ENCODE results near the gene SLCO1C1. TPM values are rescaled to one million over a fixed set of nuclear protein-coding genes. Genes with fewer than 3 reads are reported as not detected.

SLCO1C1 gene
- total RNA-seq, 4 donors from 2014 or later = 4.6 to 7.1 (median 6.1) TPM; not detected in 1

GRCh38 chr12:20716037-20716436 is 20.9 kb downstream of the SLCO1C1 start:
- Histone ChIP-seq H3K36me3 (no peaks in the 10 kb centered on the region), H3K4me3 (no peak overlapping the region), H3K9me3 (no peaks in the 10 kb centered on the region), H3K27me3 (no peaks in the 10 kb centered on the region), H3K4me1 (no peaks in the 10 kb centered on the region), H3K27ac (no peak overlapping the region)
- WGBS, 2 donors = 66 to 73% methylated on average over 2 of the region's 2 CpGs
- DNase-seq (ENCODE audit: low spot score in 2 of 2) = no peak
- no peak for TF ChIP-seq POLR2A (IDR thresholded peaks at IDR 0.05)
- TF ChIP-seq EP300 (IDR thresholded peaks at IDR 0.05) = no peak

- no peak for DNase-seq (ENCODE audit: low spot score in 2 of 2)
- Histone ChIP-seq H3K4me3 (no peak overlapping the region), H3K27ac (no peak overlapping the region), H3K36me3 (no peaks in the 10 kb centered on the region), H3K9me3 (no peaks in the 10 kb centered on the region), H3K4me1 (no peaks in the 10 kb centered on the region), H3K27me3 (no peaks in the 10 kb centered on the region)
- 76% methylated on average over 1 of the region's 1 CpG for WGBS, 2 donors
- TF ChIP-seq EP300 (IDR thresholded peaks at IDR 0.05) (no peak), POLR2A (IDR thresholded peaks at IDR 0.05) (no peak), CTCF (IDR thresholded peaks at IDR 0.05) (no peak)
Measured at GRCh38 chr12:20716985-20717384, 21.9 kb downstream of the SLCO1C1 start.

- WGBS, 2 donors = 92 to 95% methylated on average over 4 of the region's 4 CpGs
- no peak for DNase-seq (ENCODE audit: low spot score in 2 of 2)
- H3K4me1 ChIP-seq = no peaks in the 10 kb centered on the region
Measured at GRCh38 chr12:20718294-20718693, 23.2 kb downstream of the SLCO1C1 start.

GRCh38 chr12:20722142-20722541 is 27.0 kb downstream of the SLCO1C1 start:
- TF ChIP-seq EP300 (IDR thresholded peaks at IDR 0.05) (no peak), CTCF (IDR thresholded peaks at IDR 0.05) (no peak), POLR2A (IDR thresholded peaks at IDR 0.05) (no peak)
- Histone ChIP-seq H3K27me3 (no peaks in the 10 kb centered on the region), H3K4me3 (no peak overlapping the region), H3K4me1 (no peaks in the 10 kb centered on the region), H3K9me3 (no peaks in the 10 kb centered on the region), H3K36me3 (no peaks in the 10 kb centered on the region), H3K27ac (no peak overlapping the region)
- DNase-seq (ENCODE audit: low spot score in 2 of 2) = no peak
- 57 to 59% methylated on average over 1 of the region's 1 CpG for WGBS, 2 donors

More at GRCh38 chr12:20718294-20718693, 23.2 kb downstream of the SLCO1C1 start:
- TF ChIP-seq POLR2A (IDR thresholded peaks at IDR 0.05) (no peak), CTCF (IDR thresholded peaks at IDR 0.05) (no peak)
- Histone ChIP-seq H3K27me3 (no peaks in the 10 kb centered on the region), H3K4me3 (no peak overlapping the region), H3K27ac (no peak overlapping the region), H3K36me3 (no peaks in the 10 kb centered on the region), H3K9me3 (no peaks in the 10 kb centered on the region)

GRCh38 chr12:20731274-20731673 is 36.1 kb downstream of the SLCO1C1 start:
- WGBS, 2 donors = 78 to 87% methylated on average over 1 of the region's 1 CpG
- no peak for TF ChIP-seq POLR2A (IDR thresholded peaks at IDR 0.05)
- TF ChIP-seq CTCF (IDR thresholded peaks at IDR 0.05) = no peak
- TF ChIP-seq EP300 (IDR thresholded peaks at IDR 0.05) = no peak
- no peak overlapping the region for H3K4me3 ChIP-seq
- H3K36me3 ChIP-seq = no peaks in the 10 kb centered on the region
- no peaks in the 10 kb centered on the region for H3K9me3 ChIP-seq
- H3K27ac ChIP-seq = no peak overlapping the region
- DNase-seq (ENCODE audit: low spot score in 2 of 2) = no peak
- no peaks in the 10 kb centered on the region for H3K27me3 ChIP-seq
- no peaks in the 10 kb centered on the region for H3K4me1 ChIP-seq

- Histone ChIP-seq H3K27me3 (no peaks in the 10 kb centered on the region), H3K4me3 (no peak overlapping the region), H3K36me3 (no peaks in the 10 kb centered on the region), H3K9me3 (no peaks in the 10 kb centered on the region), H3K4me1 (no peaks in the 10 kb centered on the region), H3K27ac (no peak overlapping the region)
- TF ChIP-seq POLR2A (IDR thresholded peaks at IDR 0.05) (no peak), CTCF (IDR thresholded peaks at IDR 0.05) (no peak)
- 85 to 90% methylated on average over 1 of the region's 1 CpG for WGBS, 2 donors
- no peak for DNase-seq (ENCODE audit: low spot score in 2 of 2)
Measured at GRCh38 chr12:20740972-20741371, 45.8 kb downstream of the SLCO1C1 start.
